Heart right ventricle (tissue), 16 donors: ENCODE measurements around the gene WDR54. TPM values are rescaled to one million over a fixed set of nuclear protein-coding genes. Genes with fewer than 3 reads are reported as not detected.

ENCODE experiments used
- ATAC-seq, 8 donors: fragments of 200-7000 bp; cut with Tn5 transposase; one replicate each; pipeline ENCODE4 v1.9.1; 2020; ENCODE audit warnings: mild to moderate bottlenecking in 8 of 8, moderate library complexity in 8 of 8, moderate number of reproducible peaks in 1 of 8
- DNase-seq, 2 donors: peaks; one replicate each; pipeline ENCODE4 v3.0.0-alpha.2; 2020
- H3K27ac ChIP-seq, 10 donors: fragments of 200-600 bp; sonication (generic) in 2 of 10; one replicate each; pipeline versions ENCODE4 v1.5.0 to v1.8.0; 2020 to 2022; ENCODE audit warnings: mild to moderate bottlenecking in 3 of 10
- H3K27me3 ChIP-seq, 7 donors: fragments of 200-600 bp; one replicate each; pipeline ENCODE4 v1.8.0; 2021 to 2022; ENCODE audit warnings: mild to moderate bottlenecking in 2 of 7
- H3K36me3 ChIP-seq, 9 donors: fragments of 200-600 bp; sonication (generic) in 1 of 9; one replicate each; pipeline versions ENCODE4 v1.5.0 to v1.8.0; 2020 to 2022; ENCODE audit warnings: mild to moderate bottlenecking in 2 of 9
- H3K4me1 ChIP-seq, 9 donors: fragments of 200-600 bp; sonication (generic) in 1 of 9; one replicate each; pipeline versions ENCODE4 v1.5.0 to v1.8.0; 2020 to 2022; ENCODE audit warnings: mild to moderate bottlenecking in 4 of 9
- H3K4me3 ChIP-seq, 10 donors: fragments of 200-600 bp; sonication (generic) in 2 of 10; one replicate each; pipeline versions ENCODE4 v1.5.0 to v1.8.0; 2020 to 2022; ENCODE audit warnings: mild to moderate bottlenecking in 7 of 10, moderate library complexity in 2 of 10
- H3K9me3 ChIP-seq, 11 donors: fragments of 200-600 bp in 10 of 11; sonication (generic) in 2 of 11; one replicate each; pipeline versions ENCODE4 v1.5.0 to v1.8.0; 2013 to 2022; ENCODE audit warnings: mild to moderate bottlenecking in 2 of 11, control low read depth in 1 of 11, moderate library complexity in 1 of 11
- WGBS, 2 donors: extraction: QIAGEN DNeasy Blood & Tissue Kit; methylation state at CpG; one replicate each; pipeline ENCODE4 v1.1.7; 2013; ENCODE audit warnings: inconsistent platforms in 1 of 2; 5-methylcytosine and 5-hydroxymethylcytosine counted together
- intact Hi-C, 10 donors: fragments of 100-400 bp; cut with DNase I; formaldehyde crosslinking; loops; one replicate each; pipeline versions ENCODE4 v1.11.1 to v1.14.2; 2022
- polyA plus RNA-seq, 2 donors: library from polyadenylated mRNA; stranded (reverse); fragments of 200-250 nt; gene quantifications; one replicate each; pipeline ENCODE4 v1.2.3, GENCODE V29; 2013
- total RNA-seq, 10 donors: library from RNA; stranded (reverse); fragmentation: NEBNext Ultra II Directional in 3 of 10; extraction: Animal tissue kit (Norgen Biotek cat#: 25700) in 3 of 10; gene quantifications; one replicate each; pipeline versions ENCODE4 v1.2.1 to v1.2.4, GENCODE V29; 2021 to 2023
- TF ChIP-seq, protein P1 (sequence below), 9 donors: fragments of 200-600 bp; sonication (generic) in 2 of 9; IDR thresholded peaks; one replicate each; pipeline versions ENCODE4 v1.5.0 to v1.8.0; 2021 to 2022; ENCODE audit warnings: antibody characterized with exemption in 9 of 9, mild to moderate bottlenecking in 5 of 9, moderate library complexity in 1 of 9
- donor health status: Arrhythmogenic right ventricular cardiomyopathy.
- donor health status: ischemic (EF 13 %, LVEDD 7.1; RV severe dilation, severe dysfunction).
- donor health status: healthy with polysubstance abuse.
- donor health status: DM: no; HTN: yes; CAD: no.
- donor health status: DM: no; HTN: no; CAD: no.
- donor health status: ischemic (EF 25% LVEDD 6.9; RV normal size, moderate dysfunction).
- donor health status: ischemic (EF 25% LVEDD 5.7; RV mildly dilated, moderate dysfunction).
- donor health status: healthy.
- donor health status: DM: yes; HTN: yes; CAD: no.
- donor health status: Ischemic cardiomyopathy.
- donor health status: ischemic (EF 35%, LVEDD 5.7; RV mildly dilated, moderate dysfunction).
- donor health status: nonischemic (EF 11% LVEDD 7.7; RV severe dilation, severe dysfunction).
- donor health status: DM: yes; HTN: yes; CAD: no.
- donor health status: PGD.
- donor health status: ischemic (EF 29% LVEDD 5.4; RV normal size, mild dysfunction).
- donor health status: nonischemic (EF 23%, LVEDD 6.1; RV moderate dilation, normal function).

The WDR54 gene
- total and polyA plus RNA-seq, 12 donors, result 1.1 to 8.7 (median 2.7) TPM

DNA sequence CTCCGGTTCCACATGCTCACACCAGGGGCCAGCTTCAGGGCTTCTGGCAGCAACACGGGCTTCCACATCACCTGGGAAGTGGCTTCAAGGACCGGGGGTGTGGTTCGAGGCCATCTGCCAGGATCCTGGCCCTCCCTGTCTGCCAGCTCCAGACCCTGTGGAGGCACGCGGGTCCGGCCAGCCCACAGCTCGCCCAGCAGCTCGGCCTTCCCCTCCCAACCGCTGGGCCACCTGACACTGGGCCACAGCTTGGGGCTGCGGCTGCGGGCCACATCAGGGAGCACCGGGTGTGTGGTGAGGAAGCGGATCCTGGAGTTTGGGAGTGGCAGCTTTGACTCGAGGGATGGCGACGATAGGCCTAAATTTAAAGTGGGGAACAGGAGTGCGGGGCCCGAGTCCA, 7.1 kb upstream of the WDR54 start:
- Histone ChIP-seq H3K27ac (peak overlapping the region in 9 of 10 donors; percentile 24 to 74 (median 65)), H3K4me3 (peak overlapping the region; percentile 39 to 72 (median 65)), H3K27me3 (peaks cover 0 to 28% (median 0%) of the 10 kb centered on the region in 7 donors), H3K9me3 (no peaks in the 10 kb centered on the region), H3K4me1 (peaks cover 8 to 49% (median 37%) of the 10 kb centered on the region in 9 donors), H3K36me3 (no peaks in the 10 kb centered on the region)
- peak in 1 of 2 donors; percentile 33 for DNase-seq
- TF ChIP-seq, protein P1, sequence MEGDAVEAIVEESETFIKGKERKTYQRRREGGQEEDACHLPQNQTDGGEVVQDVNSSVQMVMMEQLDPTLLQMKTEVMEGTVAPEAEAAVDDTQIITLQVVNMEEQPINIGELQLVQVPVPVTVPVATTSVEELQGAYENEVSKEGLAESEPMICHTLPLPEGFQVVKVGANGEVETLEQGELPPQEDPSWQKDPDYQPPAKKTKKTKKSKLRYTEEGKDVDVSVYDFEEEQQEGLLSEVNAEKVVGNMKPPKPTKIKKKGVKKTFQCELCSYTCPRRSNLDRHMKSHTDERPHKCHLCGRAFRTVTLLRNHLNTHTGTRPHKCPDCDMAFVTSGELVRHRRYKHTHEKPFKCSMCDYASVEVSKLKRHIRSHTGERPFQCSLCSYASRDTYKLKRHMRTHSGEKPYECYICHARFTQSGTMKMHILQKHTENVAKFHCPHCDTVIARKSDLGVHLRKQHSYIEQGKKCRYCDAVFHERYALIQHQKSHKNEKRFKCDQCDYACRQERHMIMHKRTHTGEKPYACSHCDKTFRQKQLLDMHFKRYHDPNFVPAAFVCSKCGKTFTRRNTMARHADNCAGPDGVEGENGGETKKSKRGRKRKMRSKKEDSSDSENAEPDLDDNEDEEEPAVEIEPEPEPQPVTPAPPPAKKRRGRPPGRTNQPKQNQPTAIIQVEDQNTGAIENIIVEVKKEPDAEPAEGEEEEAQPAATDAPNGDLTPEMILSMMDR (IDR thresholded peaks at IDR 0.05), result no peak
- peak in 7 of 8 donors; percentile 7 to 45 (median 21) for ATAC-seq
- 44 to 47% methylated on average over 19 of the region's 19 CpGs for WGBS, 2 donors
- intact Hi-C loops, result no loop called here

DNA sequence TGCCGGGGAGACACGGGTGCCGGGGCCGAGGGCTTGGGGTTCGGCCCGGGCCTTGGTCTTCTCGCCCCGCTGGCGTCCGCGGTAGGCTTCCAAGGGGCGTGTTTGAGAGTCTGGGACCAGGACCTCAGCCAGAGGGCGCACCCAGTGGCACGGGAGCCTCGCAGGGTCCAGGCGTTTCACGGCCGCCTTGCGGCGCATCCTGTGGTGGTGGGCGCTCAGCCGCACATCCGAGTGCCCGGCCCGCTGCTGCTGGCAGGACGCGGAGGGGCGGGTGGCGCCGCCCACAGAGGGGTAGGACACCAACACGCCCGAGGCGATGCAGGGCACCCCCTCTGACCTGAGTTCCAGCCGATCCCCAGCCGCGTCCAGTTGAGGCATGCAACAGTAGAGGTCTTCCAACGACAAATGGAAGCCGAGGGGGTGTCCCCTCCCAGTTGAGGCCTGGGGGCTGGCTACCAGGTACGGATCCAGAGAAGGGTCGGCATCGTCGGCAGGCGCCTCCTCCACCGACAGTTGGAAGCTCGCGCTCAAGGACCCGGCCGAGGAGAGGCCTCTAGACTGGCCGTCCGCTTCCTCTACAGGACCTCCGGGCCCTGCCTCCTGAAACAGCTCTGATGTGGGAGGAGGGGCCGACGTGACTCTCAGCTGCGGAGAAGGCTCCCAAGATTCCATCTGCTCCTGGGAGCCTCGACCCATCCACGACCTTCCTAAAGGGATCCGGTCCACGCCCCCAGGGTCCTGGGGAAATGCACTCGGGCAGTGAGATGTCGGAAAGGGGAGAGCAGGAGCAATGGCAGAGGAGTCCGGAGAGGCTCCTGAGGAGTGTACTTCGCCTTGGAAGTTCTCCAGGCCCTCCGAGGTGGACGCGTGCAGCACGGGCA, 6.4 kb upstream of the WDR54 start:
- DNase-seq, result peak; percentile 64 to 68
- no peaks in the 10 kb centered on the region for H3K36me3 ChIP-seq
- peak; percentile 75 to 86 (median 80) for ATAC-seq
- WGBS, 2 donors, result 3 to 8% methylated on average over 66 of the region's 66 CpGs
- no peaks in the 10 kb centered on the region for H3K9me3 ChIP-seq
- H3K27me3 ChIP-seq, result peaks cover 0 to 28% (median 0%) of the 10 kb centered on the region in 7 donors
- peak overlapping the region; percentile 39 to 72 (median 65) for H3K4me3 ChIP-seq
- TF ChIP-seq, protein P1 (IDR thresholded peaks at IDR 0.05), result peak; percentile 12 to 73 (median 47)
- intact Hi-C loops, result loop anchor here in 1 of 10 donors (5.0 kb wide), 1 partner anchor 57 kb away; the partner anchor contains the start of gene MRPL53
- H3K27ac ChIP-seq, result peak overlapping the region; percentile 24 to 74 (median 62)
- peaks cover 8 to 49% (median 41%) of the 10 kb centered on the region in 9 donors for H3K4me1 ChIP-seq

- Histone ChIP-seq H3K27ac (peak overlapping the region in 6 of 10 donors; percentile 27 to 74 (median 63)), H3K4me3 (peak overlapping the region in 9 of 10 donors; percentile 47 to 72 (median 65)), H3K4me1 (peaks cover 8 to 53% (median 46%) of the 10 kb centered on the region in 9 donors), H3K9me3 (no peaks in the 10 kb centered on the region), H3K36me3 (no peaks in the 10 kb centered on the region), H3K27me3 (peaks cover 0 to 28% (median 0%) of the 10 kb centered on the region in 7 donors)
- no peak for DNase-seq
- WGBS, 2 donors, result 51 to 60% methylated on average over 35 of the region's 35 CpGs
- TF ChIP-seq, protein P1 (IDR thresholded peaks at IDR 0.05), result no peak
- peak in 4 of 8 donors; percentile 4 to 11 (median 7) for ATAC-seq
- intact Hi-C loops, result loop anchor here in 1 of 10 donors (5.0 kb wide), 1 partner anchor 56 kb away; the partner anchor contains the start of gene MRPL53
Measured at GRCh38 chr2:74415762-74416395, 5.7 kb upstream of the WDR54 start.

GRCh38 chr2:74416778-74417177, 4.8 kb upstream of the WDR54 start:
- intact Hi-C loops, result loop anchor here in 1 of 10 donors (5.0 kb wide), 1 partner anchor 56 kb away; the partner anchor contains the start of gene MRPL53
- TF ChIP-seq, protein P1 (IDR thresholded peaks at IDR 0.05), result peak in 1 of 9 donors; percentile 10
- WGBS, 2 donors, result 67 to 72% methylated on average over 3 of the region's 3 CpGs
- DNase-seq, result no peak
- no peak for ATAC-seq
- Histone ChIP-seq H3K36me3 (no peaks in the 10 kb centered on the region), H3K27ac (no peak overlapping the region), H3K9me3 (no peaks in the 10 kb centered on the region), H3K4me1 (peaks cover 8 to 60% (median 54%) of the 10 kb centered on the region in 9 donors), H3K4me3 (no peak overlapping the region), H3K27me3 (peaks cover 0 to 28% (median 0%) of the 10 kb centered on the region in 7 donors)
